ENCODE results near the gene ETV4.

ETV4 gene

GRCh38 chr17:43546319-43547188, at the start of gene ETV4:
TSS of gene ETV4 (minus strand) at chr17:43546340. CDS start at chr17:43545617, 723 bp downstream.
- peak; percentile 99 for DNase-seq (ENCODE audit: low spot score)

- no peak for DNase-seq (ENCODE audit: low spot score)
These were observed 49.3 kb upstream of the ETV4 start for GRCh38 chr17:43595466-43595865.

DNA sequence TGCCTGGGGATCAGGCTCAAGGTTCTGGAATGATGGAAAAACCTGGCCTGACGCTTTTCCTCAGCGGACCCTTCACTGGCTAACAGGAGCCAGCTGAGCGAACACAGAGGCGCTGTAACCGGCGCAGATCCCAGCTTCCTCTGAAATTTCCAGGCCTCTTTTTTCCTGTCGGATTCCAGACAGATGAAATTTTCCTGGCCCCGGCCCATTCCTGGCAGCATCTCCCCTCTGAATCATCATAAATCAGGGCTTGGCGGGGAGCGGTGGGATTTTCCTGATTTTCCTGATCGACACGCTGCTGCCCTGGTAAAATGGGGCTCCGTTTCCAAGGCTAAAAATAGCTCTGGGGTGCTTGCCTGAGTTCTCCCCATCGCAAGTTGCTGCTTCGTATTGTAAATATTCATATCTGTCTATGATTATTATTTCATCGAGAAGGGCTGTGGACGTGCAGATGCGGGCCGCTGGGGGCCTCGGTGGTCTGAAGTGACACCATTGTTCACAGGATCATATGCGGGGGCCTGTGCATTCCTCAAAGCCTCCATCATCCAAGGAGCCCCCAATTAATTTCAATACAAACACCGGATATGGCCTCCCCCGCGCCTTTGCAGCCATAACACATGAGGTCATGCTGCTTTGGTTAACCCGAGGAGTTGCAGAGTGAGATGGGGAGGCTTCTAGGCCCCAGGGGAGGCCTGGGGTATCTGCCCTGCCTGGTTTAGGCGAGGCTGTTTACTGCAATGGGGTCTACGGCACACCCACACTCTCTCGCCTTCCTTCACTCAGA, 45.8 kb upstream of the ETV4 start:
- peak; percentile 86 for DNase-seq (ENCODE audit: low spot score)

DNA sequence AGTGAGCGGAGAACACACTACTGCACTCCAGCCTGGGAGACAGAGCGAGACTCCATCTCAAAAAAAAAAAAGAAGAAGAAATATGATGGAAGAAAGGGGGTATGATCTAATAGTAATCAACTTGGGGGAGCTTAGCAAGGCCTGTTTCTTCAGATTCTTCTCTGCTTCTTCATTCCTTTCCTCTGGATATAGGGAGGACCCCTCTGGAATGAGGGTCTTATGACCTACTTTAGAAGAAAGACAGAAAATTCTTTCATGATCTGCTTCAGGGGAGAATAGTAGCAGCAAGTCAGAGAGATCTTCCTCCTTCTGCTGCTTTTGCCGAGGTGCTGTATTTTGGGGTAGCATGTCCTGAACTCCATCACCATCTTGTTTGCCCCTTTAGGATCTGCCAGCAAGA, 44.9 kb upstream of the ETV4 start:
- DNase-seq (ENCODE audit: low spot score), result no peak

DNA sequence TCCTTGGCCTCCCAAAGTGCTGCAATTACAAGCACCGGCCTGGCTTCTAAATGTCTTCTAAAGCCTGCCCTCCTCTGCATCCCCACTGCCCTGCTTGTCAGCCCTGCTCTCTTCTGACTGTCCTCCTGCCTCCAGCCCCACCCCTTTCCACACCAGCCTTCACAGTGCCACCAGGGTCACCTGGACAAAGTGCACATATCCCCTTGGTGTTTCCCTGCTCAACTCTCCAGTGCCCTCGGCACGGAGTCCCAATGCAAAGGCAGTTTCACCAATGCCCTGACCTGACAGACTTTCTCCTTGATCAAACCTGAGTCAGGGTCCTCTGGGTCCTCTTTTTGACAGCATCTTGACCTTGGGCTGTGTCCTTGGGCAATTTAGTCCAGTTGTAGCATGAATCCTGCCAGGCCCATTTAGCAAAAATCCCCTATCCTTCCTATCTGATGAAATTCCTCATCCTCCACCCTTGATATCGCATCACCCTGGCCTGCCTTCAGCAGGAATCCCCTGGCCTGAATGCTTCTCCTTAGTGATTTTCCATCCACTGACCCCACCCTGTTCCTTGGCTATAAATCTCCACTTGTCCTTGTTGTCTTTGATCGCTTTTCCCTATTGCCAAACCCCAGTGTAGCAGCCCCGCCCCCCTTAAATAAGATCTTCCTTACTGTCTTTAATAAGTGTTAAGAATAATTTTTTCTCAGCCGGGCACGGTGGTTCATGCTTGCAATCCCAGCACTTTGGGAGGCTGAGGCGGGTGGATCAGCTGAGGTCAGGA, 42.7 kb upstream of the ETV4 start:
- no peak for DNase-seq (ENCODE audit: low spot score)

DNA sequence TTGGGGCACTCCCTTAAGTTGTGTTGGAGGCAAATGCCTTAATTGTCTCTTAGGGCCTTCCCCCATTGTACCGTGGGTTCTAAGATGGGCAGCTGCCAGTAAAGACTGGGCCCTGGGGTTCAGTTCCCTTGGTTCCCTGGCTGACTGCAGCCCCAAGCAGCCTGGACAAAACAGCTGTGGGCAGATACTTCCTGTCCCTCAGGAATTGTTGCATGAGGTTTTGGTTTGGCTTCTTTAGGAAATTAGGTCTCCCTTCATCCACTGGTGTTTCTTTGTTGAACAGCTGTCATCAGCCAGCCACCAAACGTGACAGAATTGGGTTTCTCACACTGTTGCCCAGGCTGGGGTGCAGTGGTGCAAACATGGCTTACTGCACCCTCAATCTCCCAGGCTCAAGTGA, 42.0 kb upstream of the ETV4 start:
- peak; percentile 67 for DNase-seq (ENCODE audit: low spot score)

DNA sequence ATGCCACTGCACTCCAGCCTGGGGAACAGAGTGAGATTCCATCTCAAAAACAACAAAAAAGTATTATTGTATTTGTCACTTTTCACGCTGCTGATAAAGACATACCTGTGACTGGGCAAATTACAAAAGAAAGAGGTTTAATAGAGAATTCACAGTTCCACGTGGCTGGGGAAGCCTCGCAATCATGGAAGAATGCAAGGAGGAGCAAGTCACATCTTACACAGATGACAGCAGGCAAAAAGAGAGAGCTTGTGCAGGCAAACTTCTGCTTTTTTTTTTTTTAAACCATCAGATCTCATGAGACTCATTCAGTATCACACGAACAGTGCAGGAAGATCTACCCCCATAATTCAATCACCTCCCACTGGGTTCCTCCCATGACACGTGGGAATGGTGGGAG, 41.5 kb upstream of the ETV4 start:
- DNase-seq (ENCODE audit: low spot score), result no peak

- no peak for DNase-seq (ENCODE audit: low spot score)
These were observed 38.5 kb upstream of the ETV4 start for GRCh38 chr17:43584666-43585102.

DNA sequence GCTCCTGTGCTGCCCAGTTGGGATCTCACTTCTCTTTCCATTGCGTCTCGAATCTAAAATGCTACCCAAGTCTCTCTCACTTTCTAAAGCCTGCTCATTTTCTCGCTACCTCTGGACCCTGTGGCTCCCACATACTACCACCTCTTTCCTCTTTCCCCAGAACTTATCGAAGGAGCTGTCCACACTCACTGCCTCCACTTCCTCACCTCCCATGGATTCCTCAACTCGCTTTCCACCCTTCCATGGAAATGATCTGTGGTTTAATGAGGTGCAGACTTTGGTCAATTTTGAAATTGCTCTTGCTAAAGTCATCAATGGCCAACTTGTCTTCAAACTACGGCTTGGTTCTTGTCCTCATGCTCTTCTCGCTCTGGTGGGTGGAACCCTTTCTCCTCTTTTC, 37.2 kb upstream of the ETV4 start:
- DNase-seq (ENCODE audit: low spot score), result no peak

DNA sequence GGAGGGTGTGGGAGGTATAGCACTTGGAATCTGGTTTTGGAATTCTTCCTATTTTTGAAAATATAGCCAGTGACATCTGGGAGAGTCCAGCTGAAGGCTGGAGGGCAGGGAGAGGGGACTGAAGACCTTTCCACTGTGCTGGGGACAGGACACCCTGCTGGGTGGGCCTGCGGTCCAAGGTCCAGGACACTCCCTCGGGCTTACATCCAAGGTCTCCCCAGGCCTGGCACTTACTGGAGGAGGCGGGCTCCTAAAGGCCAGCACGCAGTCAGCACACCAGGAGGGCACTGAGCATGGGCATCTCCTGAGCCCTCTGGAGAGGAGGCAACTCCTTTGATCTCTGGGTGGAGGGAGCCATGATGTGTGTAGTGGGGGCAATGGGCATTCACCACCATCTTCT, 35.5 kb upstream of the ETV4 start:
- DNase-seq (ENCODE audit: low spot score), result no peak

DNA sequence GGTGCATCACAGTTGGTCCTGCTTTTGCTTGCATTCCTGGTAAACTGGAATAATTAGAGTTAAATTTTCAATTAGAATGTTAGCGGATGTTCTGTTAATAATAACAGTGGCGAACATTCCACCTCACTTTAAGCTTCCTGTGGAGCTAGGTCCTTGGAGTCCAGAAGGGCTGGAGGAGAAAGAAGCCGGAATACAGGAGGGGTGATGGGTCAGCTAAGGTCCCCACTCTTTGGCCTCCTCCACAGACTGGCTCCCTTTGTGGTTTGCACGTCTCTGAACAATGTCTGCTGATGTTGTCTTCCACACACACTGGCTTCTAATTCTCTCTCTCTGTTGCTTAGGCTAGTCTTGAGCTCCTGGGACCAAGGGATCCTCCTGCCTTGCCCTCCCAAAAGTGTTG, 35.0 kb upstream of the ETV4 start:
- DNase-seq (ENCODE audit: low spot score), result no peak

GRCh38 chr17:43579566-43580140, 33.5 kb upstream of the ETV4 start:
- peak; percentile 73 for DNase-seq (ENCODE audit: low spot score)

DNA sequence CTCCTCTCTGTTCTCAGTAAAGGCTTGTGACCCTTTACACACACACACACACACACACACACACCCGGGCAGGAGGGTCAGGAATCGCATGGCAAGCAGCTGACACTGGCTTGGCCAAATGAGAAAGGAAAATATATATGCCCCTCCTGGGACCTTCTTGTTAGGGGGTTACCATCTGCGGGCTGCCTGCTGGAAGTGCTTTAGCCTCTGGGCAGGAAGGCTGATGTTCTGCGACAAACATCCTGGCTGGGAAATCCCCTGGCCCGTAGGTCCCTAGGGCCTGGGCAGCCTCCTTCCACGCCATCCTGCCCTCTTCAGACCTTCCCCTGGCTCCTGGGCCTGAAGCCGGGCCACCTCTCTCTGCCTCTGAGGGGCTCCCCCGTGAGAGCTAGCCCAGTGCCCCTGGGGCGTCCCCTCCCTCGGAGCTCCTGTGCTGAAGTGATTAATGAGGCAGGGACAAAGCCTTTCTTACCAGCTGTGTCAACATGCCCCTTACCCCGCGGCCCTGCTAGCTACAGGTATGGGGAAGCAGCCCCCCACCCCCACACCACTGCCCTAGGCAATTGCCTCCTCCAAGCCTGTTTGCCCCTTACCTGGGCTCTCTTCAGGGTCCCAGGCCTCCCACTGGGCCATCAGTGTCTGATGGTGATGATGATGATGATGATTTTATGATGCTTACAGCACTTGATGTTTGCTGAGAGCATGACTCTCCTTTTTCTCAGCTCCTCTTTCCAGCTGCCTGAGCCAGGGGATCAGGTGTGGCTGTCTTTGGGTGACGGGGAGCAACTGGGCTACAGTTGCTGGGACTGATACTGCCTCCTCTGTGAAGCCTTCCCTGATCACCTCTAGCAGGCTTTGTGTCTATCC, 32.8 kb upstream of the ETV4 start:
- DNase-seq (ENCODE audit: low spot score), result peak; percentile 46

DNA sequence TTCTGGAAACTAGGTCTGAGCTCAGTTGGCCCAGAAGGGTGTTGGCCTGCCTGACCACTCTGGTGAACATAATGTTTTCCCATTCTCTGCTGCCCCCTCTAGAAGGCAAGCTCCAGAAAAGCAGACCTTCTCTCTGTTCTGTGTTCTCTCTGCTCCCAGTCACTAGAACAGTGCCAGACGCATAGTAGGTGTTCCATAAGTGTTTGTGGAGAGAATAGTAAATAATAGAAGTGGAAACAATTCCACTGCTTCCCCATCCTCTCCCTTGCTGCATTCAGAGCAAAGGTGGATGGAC, 32.2 kb upstream of the ETV4 start:
- no peak for DNase-seq (ENCODE audit: low spot score)

DNA sequence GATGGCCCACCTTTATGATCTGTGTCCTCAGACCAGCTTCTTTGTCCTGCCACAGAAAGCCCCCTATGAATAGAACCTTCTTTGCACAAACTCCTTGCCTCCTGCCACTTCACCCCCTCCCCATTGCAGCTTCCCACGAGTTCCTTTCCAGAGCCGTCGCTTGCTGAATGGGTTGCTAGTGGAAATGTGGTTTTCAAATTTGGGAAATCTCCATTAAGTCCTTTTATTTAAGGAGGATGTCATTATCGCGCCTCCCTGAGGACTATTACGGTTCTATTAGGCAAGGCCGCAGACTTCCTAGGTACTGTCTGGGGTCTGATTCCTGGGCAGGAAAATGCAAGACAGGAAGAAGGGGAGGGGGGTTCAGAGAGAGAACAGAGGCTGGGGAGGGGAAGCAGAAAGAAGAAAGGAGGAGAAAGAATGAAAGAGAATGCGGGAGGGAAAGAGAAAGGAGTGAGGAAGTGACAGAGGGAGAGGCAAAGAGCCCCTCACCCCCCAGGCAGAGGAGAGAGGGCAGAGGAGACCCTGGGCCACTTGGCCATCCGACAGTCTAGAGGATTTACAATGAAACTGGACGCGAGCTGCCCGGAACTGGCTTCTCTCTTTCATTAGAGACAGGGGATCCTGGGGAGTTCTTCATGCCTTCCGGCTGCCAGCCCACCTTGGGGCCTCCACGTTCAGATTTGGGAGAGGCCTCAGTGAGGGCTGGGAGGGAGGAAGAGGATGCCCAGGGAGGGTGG, 31.7 kb upstream of the ETV4 start:
- no peak for DNase-seq (ENCODE audit: low spot score)

GRCh38 chr17:43576563-43577229, 30.6 kb upstream of the ETV4 start:
- peak; percentile 81 for DNase-seq (ENCODE audit: low spot score)

DNA sequence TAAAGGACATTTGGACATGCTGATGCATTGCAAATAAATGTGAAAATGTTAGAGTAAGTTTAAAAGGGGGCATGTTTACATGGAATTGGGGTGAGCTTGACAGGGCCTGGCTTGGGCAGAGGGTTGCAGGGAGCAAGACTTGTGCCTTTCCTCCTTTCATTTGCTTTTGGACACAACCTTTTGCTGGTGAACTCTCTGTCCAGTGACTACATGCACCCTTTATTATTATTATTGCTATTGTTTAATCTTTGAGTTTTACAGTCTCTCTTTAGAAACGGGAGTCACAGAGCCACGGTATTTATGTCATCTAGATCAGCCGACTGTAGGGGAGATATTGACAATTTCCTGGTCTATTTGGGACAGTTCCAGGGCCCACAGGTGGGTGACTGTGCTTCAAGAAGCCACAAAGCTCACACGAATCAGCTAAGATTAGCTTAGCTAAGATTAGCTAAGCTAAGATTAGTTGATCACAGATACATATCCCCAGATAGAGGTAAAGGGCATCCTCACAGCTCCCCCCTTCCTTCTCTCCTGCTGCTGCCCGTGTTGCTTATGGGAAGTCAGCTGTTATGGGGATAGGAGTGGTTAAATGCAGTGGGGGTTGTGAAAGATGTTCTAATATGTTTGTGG, 28.9 kb upstream of the ETV4 start:
- DNase-seq (ENCODE audit: low spot score), result no peak

DNA sequence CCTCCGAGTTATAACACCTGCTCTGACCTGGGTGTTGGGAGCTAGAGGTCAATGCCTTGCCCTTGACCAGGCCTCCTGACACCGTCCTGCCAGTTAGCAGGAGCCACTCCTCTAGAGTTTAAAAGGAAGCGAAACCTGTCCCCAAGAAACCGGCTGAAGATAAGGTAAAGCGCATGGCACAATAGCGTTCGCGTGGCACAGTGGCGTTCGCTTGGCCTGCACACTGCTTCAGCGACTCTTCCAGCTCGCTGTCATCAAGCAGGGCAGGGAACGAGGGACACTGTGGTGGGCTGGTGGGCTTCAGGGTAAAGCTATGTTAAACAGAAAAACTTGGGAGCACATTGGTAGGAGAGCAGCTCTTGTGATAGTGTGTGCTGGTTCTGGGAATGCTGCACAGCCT, 28.2 kb upstream of the ETV4 start:
- DNase-seq (ENCODE audit: low spot score), result no peak

DNA sequence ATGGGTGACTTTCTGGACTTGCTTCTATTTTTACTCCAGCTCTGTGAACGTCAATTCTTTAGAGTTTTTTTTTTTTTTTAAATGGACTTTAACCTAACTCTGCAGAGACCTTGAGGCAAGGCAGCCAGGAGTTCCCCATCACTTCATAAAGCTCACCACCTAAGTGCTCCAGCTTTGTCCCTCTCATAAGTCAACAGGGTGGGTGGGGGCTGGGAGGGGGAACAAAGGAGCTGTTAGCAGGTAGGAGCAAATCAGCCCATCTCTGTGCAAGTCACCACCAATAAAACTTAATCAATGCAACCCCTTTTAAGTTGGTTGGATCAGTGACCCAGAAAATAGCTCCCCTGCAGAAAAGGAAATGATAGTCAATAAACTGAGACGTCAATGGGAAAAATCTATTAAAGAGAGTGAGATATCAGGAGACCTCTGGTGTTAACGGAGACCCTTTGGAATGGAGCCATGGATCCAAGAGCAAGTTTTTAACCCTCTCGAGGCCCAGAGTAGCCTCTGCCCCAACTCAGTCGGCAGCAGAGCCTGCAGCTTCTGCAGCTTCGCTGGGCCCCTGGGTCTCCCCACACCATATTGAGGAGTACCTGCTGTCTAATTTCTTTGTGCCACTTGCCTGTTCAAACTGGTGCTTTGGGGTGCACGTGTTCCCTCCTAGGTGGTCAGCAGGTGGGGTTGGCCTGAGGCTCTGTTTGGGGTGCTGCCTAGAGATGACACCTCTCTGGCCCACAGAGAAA, 27.6 kb upstream of the ETV4 start:
- DNase-seq (ENCODE audit: low spot score), result no peak
